Effector CD8-positive, alpha-beta T cell (primary cell): ENCODE results near the gene MBOAT2.
"Not testable (repeated sequence)": the region's sequence is repeated elsewhere in the genome, so short reads cannot be mapped to it uniquely, and the experiment has no call there.

Experiments
- DNase-seq: peaks from one replicate; lab custom pipeline; 2025; lab: John Stamatoyannopoulos, UW

MBOAT2 gene

DNA sequence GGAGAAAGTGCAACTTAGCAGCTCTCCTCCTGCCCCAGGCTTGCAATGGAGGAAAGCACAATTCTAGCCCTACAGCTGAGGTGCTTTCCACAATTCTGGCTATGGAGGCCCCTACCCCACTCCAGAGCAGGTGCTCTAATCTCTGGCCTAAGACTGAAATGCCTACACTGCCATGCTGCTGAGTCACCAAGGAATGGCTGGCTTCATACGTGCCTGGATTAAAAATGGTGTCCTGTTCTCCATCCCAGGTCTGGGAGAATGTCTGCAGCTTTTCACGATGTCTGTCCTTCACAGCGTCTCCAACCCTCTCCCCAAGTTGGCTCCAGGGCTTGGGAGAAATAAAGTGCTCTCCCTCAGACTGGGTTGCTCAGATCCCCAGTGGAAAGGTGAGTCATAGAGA, 48.5 kb downstream of the MBOAT2 start:
- no peak for DNase-seq

DNA sequence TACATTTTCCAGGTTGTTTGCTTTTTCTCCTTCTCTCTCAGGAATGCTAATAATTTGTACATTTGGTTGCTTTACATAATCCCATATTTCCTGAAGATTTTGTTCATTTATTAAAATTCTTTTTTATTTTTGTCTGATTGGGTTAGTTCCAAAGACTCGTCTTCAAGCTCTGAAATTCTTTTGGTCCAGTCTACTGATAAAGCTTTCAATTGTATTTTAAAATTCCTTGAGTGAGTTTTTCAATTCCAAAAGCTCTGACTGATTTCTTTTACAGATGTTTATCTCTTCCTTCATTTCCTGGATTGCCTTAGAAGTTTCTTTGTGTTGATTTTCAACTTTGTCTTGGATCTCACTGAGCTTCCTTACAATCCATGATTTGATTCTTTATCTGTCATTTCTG, 50.0 kb downstream of the MBOAT2 start:
- no peak for DNase-seq

- no peak for DNase-seq
Observed at GRCh38 chr2:8939486-8940114, 63.9 kb downstream of the MBOAT2 start.

DNA sequence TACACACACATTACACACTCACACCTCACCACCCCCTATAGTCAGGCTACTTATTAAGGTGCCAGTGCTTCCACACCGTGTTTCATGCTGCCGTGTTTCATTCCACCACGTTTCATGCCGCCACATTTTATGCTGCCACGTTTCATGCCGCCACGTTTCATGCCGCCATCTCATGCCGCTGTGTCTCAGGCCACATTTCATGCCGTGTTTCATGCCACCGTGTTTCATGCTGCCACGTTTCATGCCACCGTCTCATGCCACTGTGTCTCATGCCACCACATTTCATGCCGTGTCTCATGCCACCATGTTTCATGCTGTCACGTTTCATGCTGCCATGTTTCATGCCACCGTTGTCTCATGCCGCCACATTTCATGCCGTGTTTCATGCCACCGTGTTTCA, 65.1 kb downstream of the MBOAT2 start:
- DNase-seq, result no peak

DNA sequence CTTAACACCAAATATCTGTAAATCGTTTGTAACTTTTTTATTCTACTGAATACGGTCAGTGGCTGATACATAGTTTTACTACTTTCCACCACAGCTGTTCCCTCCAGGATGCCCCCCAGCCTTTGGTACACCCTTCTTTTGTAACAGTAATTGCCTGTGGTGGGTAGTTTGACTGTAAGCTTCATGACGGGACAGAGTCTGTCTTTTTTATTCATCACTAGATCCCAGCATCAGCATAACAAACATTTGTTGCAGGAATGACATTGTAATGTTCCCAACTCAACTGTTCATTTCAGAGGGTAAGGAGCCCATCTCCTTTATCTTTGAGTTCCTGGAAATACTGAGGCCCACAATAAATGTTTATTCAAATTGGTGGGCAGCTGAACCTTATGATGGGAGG, 67.5 kb downstream of the MBOAT2 start:
- no peak for DNase-seq

DNA sequence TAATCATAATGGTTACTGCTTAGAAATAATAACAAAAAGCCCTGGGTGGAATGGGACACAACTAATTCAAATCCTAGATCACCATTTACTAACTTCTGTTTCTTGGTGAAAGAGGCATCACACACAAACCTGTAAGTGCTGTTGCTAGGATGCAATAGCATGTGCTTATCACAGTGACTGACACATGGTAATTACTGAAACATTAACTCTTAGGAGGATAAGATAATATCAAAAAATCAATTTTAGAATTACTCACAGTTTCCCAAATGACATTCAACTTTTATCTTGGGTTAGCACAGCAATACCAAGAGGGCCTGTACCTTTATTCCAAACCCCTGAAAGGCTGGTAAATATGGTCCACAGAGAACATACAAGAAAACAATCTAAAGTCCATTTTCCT, 69.1 kb downstream of the MBOAT2 start:
- DNase-seq, result no peak

DNA sequence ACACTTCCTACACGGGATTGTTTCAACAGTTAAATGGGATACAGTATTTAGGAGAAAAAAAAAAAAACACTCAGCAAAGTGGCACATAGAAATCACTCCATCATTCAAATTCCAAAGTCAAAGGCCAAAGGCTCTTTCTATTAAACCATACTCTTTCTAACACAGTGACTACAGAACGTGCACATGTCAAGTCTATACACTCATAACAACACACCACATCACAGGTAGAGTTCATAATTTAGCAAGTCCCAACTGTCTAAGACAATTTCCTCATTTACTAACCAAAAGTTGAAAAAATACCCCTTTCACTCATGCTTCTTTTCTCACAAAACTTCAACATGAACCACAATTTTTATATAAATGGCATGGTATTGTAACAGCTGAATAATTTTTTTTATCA, 70.8 kb downstream of the MBOAT2 start:
- no peak for DNase-seq

DNA sequence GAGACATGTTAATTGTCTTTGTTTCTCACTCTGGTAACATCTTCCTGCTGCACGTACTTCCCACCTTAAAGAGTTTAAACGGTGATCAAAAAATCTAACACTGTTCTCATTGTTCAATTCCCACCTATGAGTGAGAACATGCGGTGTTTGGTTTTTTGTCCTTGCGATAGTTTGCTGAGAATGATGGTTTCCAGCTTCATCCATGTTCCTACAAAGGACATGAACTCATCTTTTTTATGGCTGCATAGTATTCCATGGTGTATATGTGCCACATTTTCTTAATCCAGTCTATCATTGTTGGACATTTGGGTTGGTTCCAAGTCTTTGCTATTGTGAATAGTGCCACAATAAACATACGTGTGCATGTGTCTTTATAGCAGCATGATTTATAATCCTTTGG, 73.3 kb downstream of the MBOAT2 start:
- DNase-seq, result not testable (repeated sequence)

DNA sequence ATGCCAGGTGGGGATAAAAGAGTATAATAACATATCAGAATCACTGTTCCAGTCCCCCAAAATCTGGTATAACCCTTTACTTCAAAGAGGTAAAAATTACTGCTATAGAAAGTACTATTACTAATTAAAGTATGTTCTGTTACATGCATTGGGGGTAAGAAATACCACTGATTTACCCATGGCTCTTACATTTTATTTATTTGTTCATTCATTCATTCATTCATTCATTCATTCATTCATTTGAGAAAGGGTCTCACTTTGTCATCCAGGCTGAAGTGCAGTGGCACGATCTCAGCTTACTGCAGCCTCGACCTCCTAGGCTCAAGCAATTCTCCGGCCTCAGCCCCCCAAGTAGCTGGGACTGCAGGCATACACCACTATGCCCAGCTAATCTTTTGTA, 74.4 kb downstream of the MBOAT2 start:
- no peak for DNase-seq

DNA sequence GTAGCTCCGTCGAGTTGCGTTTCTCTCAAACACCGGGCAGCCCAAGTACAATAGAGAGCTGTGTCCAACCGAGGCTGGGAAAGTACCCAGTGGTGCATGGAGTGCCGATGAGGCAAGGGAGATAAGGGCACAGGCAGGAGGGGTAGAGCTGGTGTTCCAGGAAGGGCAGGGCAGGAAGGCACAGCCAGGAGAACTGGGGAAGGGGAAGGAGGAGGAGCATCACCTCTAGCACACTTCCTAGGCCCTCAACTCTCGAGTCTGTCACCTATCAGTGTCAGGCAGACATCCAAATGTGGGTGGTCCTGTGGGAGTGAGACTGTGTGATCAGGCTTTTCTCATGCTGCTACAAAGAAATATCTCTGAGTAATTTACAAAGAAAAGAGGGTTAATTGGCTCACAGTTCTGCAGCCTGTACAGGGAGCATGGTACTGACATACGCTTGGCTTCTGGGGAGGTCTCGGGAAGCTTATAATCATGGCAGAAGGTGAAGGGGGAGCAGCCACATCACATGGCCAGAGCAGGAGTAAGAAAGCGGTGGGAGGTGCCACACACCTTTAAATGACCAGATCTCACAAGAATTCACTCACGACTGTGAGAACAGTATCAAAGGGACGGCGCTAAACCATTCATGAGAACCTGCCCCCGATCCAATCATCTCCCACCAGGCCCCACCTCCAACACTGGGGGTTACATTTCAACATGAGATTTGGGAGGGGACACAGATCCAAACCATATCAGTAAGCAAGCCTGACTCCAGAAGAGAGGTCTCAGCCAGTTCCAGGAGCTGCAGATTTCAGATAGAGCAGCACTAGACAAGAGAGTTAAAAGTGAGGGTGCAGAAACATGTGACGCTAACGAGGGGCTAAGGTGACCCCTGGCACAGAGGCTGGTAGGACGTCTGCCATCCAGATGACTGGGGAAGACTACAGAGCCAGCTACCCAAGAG, 75.7 kb downstream of the MBOAT2 start:
- DNase-seq, result no peak

DNA sequence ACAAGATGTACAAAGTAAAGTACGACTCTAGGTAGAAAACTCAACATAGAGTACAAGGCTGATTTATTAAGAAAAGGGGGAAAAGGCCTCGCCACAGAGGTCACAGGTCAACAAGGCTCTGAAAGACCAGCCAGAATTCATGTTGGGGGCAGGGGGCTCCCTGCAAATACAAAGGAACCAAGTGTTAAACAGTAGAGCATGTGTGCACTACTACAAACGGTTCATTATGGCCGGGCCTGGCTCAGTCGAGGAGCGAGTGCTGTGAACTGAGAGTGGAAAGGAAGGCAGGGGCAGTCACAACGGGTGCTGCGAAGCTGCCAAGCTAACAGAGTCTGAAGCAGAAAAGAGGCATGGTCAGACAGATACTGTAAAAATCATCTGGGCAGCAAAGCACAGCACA, 77.1 kb downstream of the MBOAT2 start:
- DNase-seq, result no peak

DNA sequence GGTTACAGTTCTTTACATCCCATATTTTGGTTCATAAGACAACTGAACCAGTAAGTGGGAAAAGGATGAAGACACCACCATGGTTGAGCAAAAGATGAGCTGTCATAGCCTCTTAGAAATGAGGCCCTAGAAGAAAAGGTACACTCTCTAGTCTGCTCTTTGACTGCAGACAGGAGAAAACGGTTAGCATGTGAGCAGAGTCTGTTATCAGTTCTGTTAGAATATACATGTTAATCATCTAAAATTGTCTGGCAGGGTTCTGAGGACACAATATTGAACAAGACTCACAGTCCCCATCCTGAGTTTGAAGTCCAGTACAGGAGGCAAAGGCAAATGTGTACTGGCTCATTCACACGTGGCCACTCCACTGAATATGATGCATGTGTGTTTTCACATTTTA, 78.1 kb downstream of the MBOAT2 start:
- no peak for DNase-seq

DNA sequence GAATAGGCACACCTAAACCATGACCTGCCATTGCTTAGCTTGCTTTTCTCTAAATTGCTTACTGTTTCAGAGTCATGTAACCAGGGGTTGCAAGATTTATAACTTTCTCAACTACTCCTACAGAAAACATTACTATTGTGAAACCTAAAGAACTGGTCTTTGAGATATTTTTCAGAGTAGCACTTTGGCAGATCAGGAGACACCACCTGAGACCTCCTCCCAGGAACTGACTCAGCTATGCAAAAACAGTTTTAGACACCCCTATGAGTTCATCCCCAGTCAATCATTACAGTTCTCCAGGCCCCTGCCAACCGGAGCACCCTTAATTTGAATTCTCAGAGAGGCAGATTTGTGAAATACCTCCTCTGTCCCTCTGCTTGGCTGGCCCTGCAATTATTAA, 80.3 kb downstream of the MBOAT2 start:
- DNase-seq, result no peak

- no peak for DNase-seq
Observed at GRCh38 chr2:8922431-8922830, 81.1 kb downstream of the MBOAT2 start.

- no peak for DNase-seq
Observed at GRCh38 chr2:8918412-8918811, 85.1 kb downstream of the MBOAT2 start.

GRCh38 chr2:8915941-8916340, 87.5 kb downstream of the MBOAT2 start:
- no peak for DNase-seq

DNA sequence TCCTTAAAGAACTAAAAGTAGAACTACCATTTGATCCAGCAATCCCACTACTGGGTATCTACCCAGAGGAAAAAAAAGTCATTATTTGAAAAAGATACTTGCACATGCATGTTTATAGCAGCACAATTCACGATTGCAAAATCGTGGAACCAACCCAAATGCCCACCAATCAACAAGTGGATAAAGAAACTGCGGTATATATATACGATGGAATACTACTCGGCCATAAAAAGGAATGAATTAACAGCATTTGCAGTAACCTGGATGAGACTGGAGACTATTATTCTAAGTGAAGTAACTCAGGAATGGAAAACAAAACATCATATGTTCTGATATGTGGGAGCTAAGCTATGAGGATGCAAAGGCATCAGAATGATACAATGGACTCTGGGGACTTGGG, 89.7 kb downstream of the MBOAT2 start:
- not testable (repeated sequence) for DNase-seq

GRCh38 chr2:8907764-8908288, 95.7 kb downstream of the MBOAT2 start:
- no peak for DNase-seq

DNA sequence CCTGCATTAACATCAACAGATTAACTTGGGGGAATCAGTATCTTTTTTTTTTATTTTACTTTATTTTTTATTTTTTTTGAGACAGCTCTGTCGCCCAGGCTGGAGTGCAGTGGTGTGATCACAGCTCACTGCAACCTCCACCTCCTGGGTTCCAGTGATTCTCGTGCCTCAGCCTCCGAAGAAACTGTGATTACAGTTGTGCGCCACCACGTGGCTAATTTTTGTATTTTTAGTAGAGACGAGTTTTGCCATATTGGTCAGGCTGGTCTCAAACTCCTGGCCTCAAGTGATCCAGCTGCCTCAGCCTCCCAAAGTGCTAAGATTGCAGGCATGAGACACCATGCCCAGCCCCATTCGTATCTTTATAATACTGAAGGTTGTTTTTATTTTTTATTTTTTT, 99.6 kb downstream of the MBOAT2 start:
- DNase-seq, result not testable (repeated sequence)

- not testable (repeated sequence) for DNase-seq
Observed at GRCh38 chr2:8902757-8903156, 100.7 kb downstream of the MBOAT2 start.

GRCh38 chr2:8897206-8897605, 106.3 kb downstream of the MBOAT2 start:
- DNase-seq, result not testable (repeated sequence)

GRCh38 chr2:8896671-8897070, 106.8 kb downstream of the MBOAT2 start:
- not testable (repeated sequence) for DNase-seq
